H1 (cell line): Measurements from ENCODE around the gene SSH2. TPM values are rescaled to one million over a fixed set of nuclear protein-coding genes. Genes with fewer than 3 reads are reported as not detected.
"Not testable (repeated sequence)": the region's sequence is repeated elsewhere in the genome, so short reads cannot be mapped to it uniquely, and the experiment has no call there.

Experiments
- CTCF ChIA-PET: fragments of 300-600 bp; sonication (Branson Sonifier 250); formaldehyde crosslinking; loops from one replicate; lab custom pipeline; 2021; ENCODE audit not compliant: partially characterized antibody; lab: Charles Lee
- POLR2A ChIA-PET: fragments of 300-600 bp; sonication (Branson Sonifier 250); formaldehyde crosslinking; loops from one replicate; lab custom pipeline; 2021; ENCODE audit warnings: inconsistent platforms; ENCODE audit not compliant: partially characterized antibody; lab: Charles Lee
- DNase-seq, 2 experiments: peaks; one replicate each; pipeline versions ENCODE4 v3.0.0 to v3.0.0-alpha.2; 2010 to 2022; ENCODE audit warnings: low spot score in 2 of 2, low read depth in 1 of 2, mixed read lengths in 1 of 2
- FAIRE-seq: peaks from 2 replicates; lab custom pipeline; 2011; peaks lifted over from hg19 to GRCh38; lab: Jason Lieb, UNC
- H2AFZ ChIP-seq: 2 replicates; pipeline ENCODE4 v1.8.1; 2012; ENCODE audit warnings: low read length, inconsistent platforms
- H2AK5ac ChIP-seq: 2 replicates; pipeline ENCODE4 v1.6.1; 2013; ENCODE audit warnings: low read depth, low read length
- H2BK120ac ChIP-seq: replicated peaks from 2 replicates; pipeline ENCODE3; 2013; ENCODE audit warnings: low read depth, low read length, inconsistent platforms
- H2BK12ac ChIP-seq: 2 replicates; pipeline ENCODE4 v1.6.1; 2013; ENCODE audit warnings: low read depth, low read length
- H2BK15ac ChIP-seq: 2 replicates; pipeline ENCODE4 v1.6.1; 2013; ENCODE audit warnings: low read length
- H2BK20ac ChIP-seq: 2 replicates; pipeline ENCODE4 v1.6.1; 2013; ENCODE audit warnings: low read length
- H2BK5ac ChIP-seq: 2 replicates; pipeline ENCODE4 v1.6.1; 2013; ENCODE audit warnings: low read depth, low read length
- H3K14ac ChIP-seq: 2 replicates; pipeline ENCODE4 v1.6.1; 2013; ENCODE audit warnings: inconsistent platforms; ENCODE audit not compliant: insufficient read length
- H3K18ac ChIP-seq: 2 replicates; pipeline ENCODE4 v1.6.1; 2013; ENCODE audit warnings: low read length; ENCODE audit errors: extremely low read depth
- H3K23ac ChIP-seq: 2 replicates; pipeline ENCODE4 v1.6.1; 2013; ENCODE audit warnings: inconsistent platforms; ENCODE audit not compliant: insufficient read length
- H3K23me2 ChIP-seq: 2 replicates; pipeline ENCODE4 v1.6.1; 2013; ENCODE audit warnings: low read depth, low read length
- H3K27ac ChIP-seq: 2 replicates; pipeline ENCODE4 v1.6.1; 2011; ENCODE audit warnings: low read depth, low read length, inconsistent platforms
- H3K27me3 ChIP-seq, 4 experiments: replicated peaks in 1 of 4; 1 replicate in 1 of 4; 2 replicates in 3 of 4; pipeline versions ENCODE4 v1.6.1 to v1.8.1; 2011 to 2013; ENCODE audit warnings: low read length in 3 of 4, mild to moderate bottlenecking in 3 of 4, inconsistent platforms in 2 of 4, mixed read lengths in 2 of 4, moderate library complexity in 1 of 4; ENCODE audit not compliant: control insufficient read depth in 3 of 4, insufficient read depth in 3 of 4; ENCODE audit errors: extremely low read depth in 1 of 4
- H3K36me3 ChIP-seq, 4 experiments: 2 replicates each; pipeline versions ENCODE4 v1.6.1 to v1.8.1; 2011 to 2013; ENCODE audit warnings: mild to moderate bottlenecking in 4 of 4, low read length in 3 of 4, moderate library complexity in 2 of 4, control low read depth in 1 of 4, inconsistent platforms in 1 of 4; ENCODE audit not compliant: insufficient read depth in 4 of 4, control insufficient read depth in 2 of 4
- H3K4ac ChIP-seq: replicated peaks from 2 replicates; pipeline ENCODE3; 2013; ENCODE audit warnings: low read length, low read depth, mixed read lengths, inconsistent platforms; ENCODE audit not compliant: insufficient read length
- H3K4me1 ChIP-seq, 4 experiments: replicated peaks in 1 of 4; 1 replicate in 1 of 4; 2 replicates in 3 of 4; pipeline versions ENCODE4 v1.6.1 to v1.8.1; 2011 to 2013; ENCODE audit warnings: low read length in 3 of 4, inconsistent platforms in 2 of 4, mixed read lengths in 1 of 4; ENCODE audit not compliant: insufficient read depth in 4 of 4, control insufficient read depth in 3 of 4
- H3K4me2 ChIP-seq, 2 experiments: 2 replicates each; pipeline versions ENCODE4 v1.6.1 to v1.8.1; 2011 to 2013; ENCODE audit warnings: low read depth in 2 of 2, low read length in 2 of 2, control low read depth in 1 of 2, inconsistent platforms in 1 of 2, mild to moderate bottlenecking in 1 of 2; ENCODE audit not compliant: insufficient read depth in 1 of 2
- H3K4me3 ChIP-seq, 4 experiments: fragments of 200-600, 300-600 bp in 1 of 4; sonication (generic), shearing (Covaris generic), sonication (Bioruptor Twin) in 1 of 4; 2 replicates each; pipeline versions ENCODE4 v1.5.1 to v1.8.1; 2011 to 2016; ENCODE audit warnings: low read length in 4 of 4, low read depth in 3 of 4, control low read depth in 2 of 4, inconsistent platforms in 2 of 4, mild to moderate bottlenecking in 2 of 4, mixed read lengths in 1 of 4, moderate library complexity in 1 of 4; ENCODE audit not compliant: insufficient read depth in 2 of 4; ENCODE audit errors: extremely low read depth in 1 of 4
- H3K56ac ChIP-seq: replicated peaks from 2 replicates; pipeline ENCODE3; 2013; ENCODE audit warnings: low read depth, mild to moderate bottlenecking, mixed read lengths, low read length, inconsistent platforms; ENCODE audit not compliant: insufficient read length
- H3K79me1 ChIP-seq: 2 replicates; pipeline ENCODE4 v1.6.1; 2013; ENCODE audit warnings: low read depth, low read length, control low read depth
- H3K79me2 ChIP-seq, 2 experiments: 2 replicates each; pipeline versions ENCODE4 v1.6.1 to v1.8.1; 2012 to 2013; ENCODE audit warnings: low read length in 2 of 2, mild to moderate bottlenecking in 2 of 2, inconsistent platforms in 1 of 2; ENCODE audit not compliant: insufficient read depth in 2 of 2, control insufficient read depth in 1 of 2
- H3K9ac ChIP-seq, 4 experiments: replicated peaks in 1 of 4; 1 replicate in 1 of 4; 2 replicates in 3 of 4; pipeline versions ENCODE4 v1.6.1 to v1.8.1; 2011 to 2013; ENCODE audit warnings: low read depth in 3 of 4, low read length in 3 of 4, control low read depth in 2 of 4, mild to moderate bottlenecking in 2 of 4, moderate library complexity in 2 of 4, inconsistent platforms in 1 of 4; ENCODE audit errors: extremely low read depth in 1 of 4
- H3K9me3 ChIP-seq, 2 experiments: 2 replicates each; pipeline versions ENCODE4 v1.6.1 to v1.8.1; 2012 to 2013; ENCODE audit warnings: mild to moderate bottlenecking in 2 of 2, moderate library complexity in 2 of 2, control low read depth in 1 of 2, inconsistent platforms in 1 of 2, low read depth in 1 of 2, low read length in 1 of 2, mixed read lengths in 1 of 2; ENCODE audit not compliant: insufficient read depth in 2 of 2
- H4K20me1 ChIP-seq, 2 experiments: replicated peaks in 1 of 2; 2 replicates each; pipeline versions ENCODE3 to v1.8.1; 2011 to 2013; ENCODE audit warnings: inconsistent platforms in 2 of 2, low read length in 2 of 2, mild to moderate bottlenecking in 1 of 2; ENCODE audit not compliant: insufficient read depth in 2 of 2, control insufficient read depth in 1 of 2
- H4K5ac ChIP-seq: 2 replicates; pipeline ENCODE4 v1.6.1; 2013; ENCODE audit warnings: low read length, low read depth, mixed read lengths, inconsistent platforms; ENCODE audit not compliant: insufficient read length
- H4K8ac ChIP-seq: 2 replicates; pipeline ENCODE4 v1.8.0; 2013; ENCODE audit warnings: mild to moderate bottlenecking, moderate library complexity, low read length, inconsistent platforms; ENCODE audit not compliant: insufficient read depth; ENCODE audit errors: extremely low read depth
- H4K91ac ChIP-seq: replicated peaks from 2 replicates; pipeline ENCODE3; 2013; ENCODE audit warnings: low read length, mixed read lengths, inconsistent platforms; ENCODE audit not compliant: insufficient read length
- WGBS, 2 experiments: shearing (Covaris generic) in 1 of 2; methylation state at CpG; one replicate each; pipeline versions ENCODE4 v1.1.6 to v1.1.7; 2013 to 2015; ENCODE audit warnings: low lambda C conversion rate in 2 of 2, mixed read lengths in 2 of 2, inconsistent platforms in 1 of 2, low coverage in 1 of 2, missing lambda C conversion rate in 1 of 2; ENCODE audit not compliant: insufficient replicate concordance in 2 of 2, insufficient coverage in 1 of 2, insufficient read length in 1 of 2; ENCODE audit errors: extremely low coverage in 1 of 2, missing lambda C conversion rate in 1 of 2; 5-methylcytosine and 5-hydroxymethylcytosine counted together
- polyA plus RNA-seq, 7 experiments: library from polyadenylated mRNA; depleted of rRNA in 3 of 7; stranded (reverse) in 5 of 7; unstranded in 2 of 7; fragments of >200 nt in 5 of 7; fragments of 200-250 nt in 2 of 7; gene quantifications; 1 replicate in 5 of 7; 2 replicates in 1 of 7; 4 replicates in 1 of 7; pipeline versions ENCODE4 v1.2.1 to v1.2.3, GENCODE V29; 2011 to 2013; ENCODE audit warnings: missing spikeins in 2 of 7, mixed read lengths in 2 of 7
- total RNA-seq: library from RNA; stranded (reverse); fragmentation: NEBNext Ultra II Directional; extraction: Animal tissue kit (Norgen Biotek cat#: 25700); gene quantifications from 2 replicates; pipeline ENCODE4 v1.2.1, GENCODE V29; 2021

Gene SSH2
- total and polyA plus RNA-seq, 2 of the 8 experiments (the other 6 are each of a cell fraction or from before 2014, with no cell fraction given): 5.2 to 15.9 TPM

DNA sequence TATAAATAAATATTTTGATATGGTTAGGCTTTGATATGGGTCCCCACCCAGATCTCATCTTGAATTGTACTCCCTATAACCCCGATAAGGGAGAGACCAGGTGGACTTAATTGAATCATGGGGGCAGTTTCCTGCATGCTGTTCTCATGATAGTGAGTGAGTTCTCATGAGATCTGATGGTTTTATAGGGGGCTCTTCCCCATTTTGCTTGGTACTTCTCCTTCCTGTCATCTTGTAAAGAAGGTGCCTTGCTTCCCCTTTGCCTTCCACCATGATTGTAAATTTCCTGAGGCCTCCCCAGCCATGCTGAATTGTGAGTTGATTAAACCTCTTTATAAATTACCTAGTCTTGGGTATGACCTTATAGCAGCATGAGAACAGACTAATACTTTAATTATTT lies 55.7 kb downstream of the SSH2 start:
- H2AFZ ChIP-seq, H3K14ac ChIP-seq, H2BK12ac ChIP-seq, H2BK120ac ChIP-seq, H3K79me2 ChIP-seq, H3K56ac ChIP-seq, H3K27me3 ChIP-seq, H3K9me3 ChIP-seq, FAIRE-seq, H3K23ac ChIP-seq, H4K5ac ChIP-seq, H2BK15ac ChIP-seq, H4K8ac ChIP-seq, DNase-seq, H3K4ac ChIP-seq, H3K36me3 ChIP-seq, H3K79me1 ChIP-seq, H3K18ac ChIP-seq, H4K91ac ChIP-seq, H3K27ac ChIP-seq, H2BK5ac ChIP-seq, H3K9ac ChIP-seq, H3K4me1 ChIP-seq, H2BK20ac ChIP-seq, H4K20me1 ChIP-seq, H3K4me2 ChIP-seq, H2AK5ac ChIP-seq, POLR2A ChIA-PET, H3K4me3 ChIP-seq, H3K23me2 ChIP-seq: not testable (repeated sequence)
- CTCF ChIA-PET: interaction anchor here (0.6 to 1.2 kb wide), 3 partner anchors 70 to 209 kb away, joined by 3 to 5 read pairs (median 3); no protein-coding TSS in a partner anchor
- WGBS, 2 experiments: 71% methylated on average over 1 of the region's 1 CpG; no CpG with 5 or more reads in 1 of the 2 experiments
